Activated CD4-positive, CD25-positive, alpha-beta regulatory T cell treated with anti-CD3 and anti-CD28 coated beads, Interleukin-2, amount 50 U/mL, for 24 hours (primary cell): Measurements from ENCODE around the gene CDH20.
A peak's percentile ranks its signal among the peaks of the same experiment; 100 is the strongest.

ENCODE experiments used
- ATAC-seq, 2 donors: fragments of 150-1000 bp; cut with Tn5 transposase; one replicate each; pipeline ENCODE4 v1.10.0; 2021; ENCODE audit warnings: mild to moderate bottlenecking in 1 of 2, moderate library complexity in 1 of 2

The CDH20 gene

GRCh38 chr18:61581578-61582201, 248.5 kb downstream of the CDH20 start:
- peak; percentile 53 to 60 for ATAC-seq

GRCh38 chr18:61582202-61582710, 249.0 kb downstream of the CDH20 start:
- ATAC-seq = no peak

- ATAC-seq = no peak
Observed at GRCh38 chr18:61583548-61583947, 250.3 kb downstream of the CDH20 start.

- no peak for ATAC-seq
Observed at GRCh38 chr18:61587865-61588264, 254.6 kb downstream of the CDH20 start.

- no peak for ATAC-seq
Observed at GRCh38 chr18:61589053-61589723, 256.0 kb downstream of the CDH20 start.

- no peak for ATAC-seq
Observed at GRCh38 chr18:61589724-61590065, 256.5 kb downstream of the CDH20 start.

GRCh38 chr18:61591253-61591652, 258.0 kb downstream of the CDH20 start:
- no peak for ATAC-seq

GRCh38 chr18:61595615-61596251, 262.5 kb downstream of the CDH20 start:
- ATAC-seq = no peak

GRCh38 chr18:61596296-61596695, 263.1 kb downstream of the CDH20 start:
- ATAC-seq = no peak

GRCh38 chr18:61597316-61597715, 264.1 kb downstream of the CDH20 start:
- no peak for ATAC-seq

- ATAC-seq = no peak
Observed at GRCh38 chr18:61600422-61600821, 267.2 kb downstream of the CDH20 start.

- ATAC-seq = no peak
Observed at GRCh38 chr18:61602836-61603235, 269.6 kb downstream of the CDH20 start.
